SK-N-SH treated with all-trans-retinoic acid at 6 μM for 48 hours (cell line): Measurements from ENCODE around the gene ABCC9.

Experiments used
- CSDC2 ChIP-seq: fragments of 250-450 bp; sonication (Bioruptor Pico); IDR thresholded peaks from 2 replicates; pipeline ENCODE4 v1.5.0; 2020; ENCODE audit warnings: mild to moderate bottlenecking, moderate library complexity
- ISL1 ChIP-seq: fragments of 250-450 bp; sonication (Bioruptor Pico); IDR thresholded peaks from 2 replicates; pipeline ENCODE4 v2.1.2; 2022; ENCODE audit warnings: mild to moderate bottlenecking, moderate library complexity
- PPARA ChIP-seq: fragments of 250-450 bp; sonication (Bioruptor Pico); IDR thresholded peaks from 2 replicates; pipeline ENCODE4 v1.5.0; 2020; ENCODE audit warnings: mild to moderate bottlenecking, borderline replicate concordance
- SNAI2 ChIP-seq: fragments of 250-450 bp; sonication (Bioruptor Pico); IDR thresholded peaks from 2 replicates; pipeline ENCODE4 v1.5.0; 2020; ENCODE audit warnings: mild to moderate bottlenecking, moderate library complexity
- TOX ChIP-seq: fragments of 250-450 bp; sonication (Bioruptor Pico); IDR thresholded peaks from 2 replicates; pipeline ENCODE4 v1.8.0; 2021; ENCODE audit warnings: mild to moderate bottlenecking, moderate library complexity, borderline replicate concordance
- TF ChIP-seq, protein P1 (sequence below): fragments of 250-450 bp; sonication (Bioruptor Pico); IDR thresholded peaks from 2 replicates; pipeline ENCODE4 v1.5.1; 2020; ENCODE audit warnings: low read depth, mild to moderate bottlenecking, moderate library complexity
- TF ChIP-seq, protein P2 (sequence below): fragments of 250-450 bp; sonication (Bioruptor Pico); IDR thresholded peaks from 2 replicates; pipeline ENCODE4 v1.8.0; 2020; ENCODE audit warnings: mild to moderate bottlenecking, moderate library complexity, borderline replicate concordance

DNA sequence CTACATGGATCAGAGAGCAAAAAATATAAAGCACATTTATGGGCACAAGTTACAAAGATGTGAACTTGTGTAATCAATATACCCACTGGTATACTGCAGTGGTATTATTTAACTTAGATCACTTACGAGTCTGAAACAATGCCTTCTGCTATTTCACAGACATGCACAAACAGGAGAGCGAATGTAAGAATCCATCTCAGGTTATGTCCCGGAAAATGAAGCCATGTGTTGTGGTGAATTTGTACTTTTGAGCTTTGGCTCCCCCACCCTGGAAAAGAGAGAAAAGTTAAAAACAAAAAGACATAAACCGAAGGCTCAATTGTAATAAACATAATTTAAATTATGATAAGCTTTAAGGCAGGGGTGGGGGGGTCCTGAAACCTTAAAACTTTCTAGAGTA is 7.6 kb downstream of the ABCC9 start:
- TF ChIP-seq SNAI2 (CRISPR knock-in tag) (no peak), TOX (CRISPR knock-in tag) (no peak), PPARA (CRISPR knock-in tag) (no peak), CSDC2 (no peak), ISL1 (CRISPR knock-in tag) (no peak)
- TF ChIP-seq, protein P1, sequence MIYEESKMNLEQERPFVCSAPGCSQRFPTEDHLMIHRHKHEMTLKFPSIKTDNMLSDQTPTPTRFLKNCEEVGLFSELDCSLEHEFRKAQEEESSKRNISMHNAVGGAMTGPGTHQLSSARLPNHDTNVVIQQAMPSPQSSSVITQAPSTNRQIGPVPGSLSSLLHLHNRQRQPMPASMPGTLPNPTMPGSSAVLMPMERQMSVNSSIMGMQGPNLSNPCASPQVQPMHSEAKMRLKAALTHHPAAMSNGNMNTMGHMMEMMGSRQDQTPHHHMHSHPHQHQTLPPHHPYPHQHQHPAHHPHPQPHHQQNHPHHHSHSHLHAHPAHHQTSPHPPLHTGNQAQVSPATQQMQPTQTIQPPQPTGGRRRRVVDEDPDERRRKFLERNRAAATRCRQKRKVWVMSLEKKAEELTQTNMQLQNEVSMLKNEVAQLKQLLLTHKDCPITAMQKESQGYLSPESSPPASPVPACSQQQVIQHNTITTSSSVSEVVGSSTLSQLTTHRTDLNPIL: no peak
- TF ChIP-seq, protein P2, sequence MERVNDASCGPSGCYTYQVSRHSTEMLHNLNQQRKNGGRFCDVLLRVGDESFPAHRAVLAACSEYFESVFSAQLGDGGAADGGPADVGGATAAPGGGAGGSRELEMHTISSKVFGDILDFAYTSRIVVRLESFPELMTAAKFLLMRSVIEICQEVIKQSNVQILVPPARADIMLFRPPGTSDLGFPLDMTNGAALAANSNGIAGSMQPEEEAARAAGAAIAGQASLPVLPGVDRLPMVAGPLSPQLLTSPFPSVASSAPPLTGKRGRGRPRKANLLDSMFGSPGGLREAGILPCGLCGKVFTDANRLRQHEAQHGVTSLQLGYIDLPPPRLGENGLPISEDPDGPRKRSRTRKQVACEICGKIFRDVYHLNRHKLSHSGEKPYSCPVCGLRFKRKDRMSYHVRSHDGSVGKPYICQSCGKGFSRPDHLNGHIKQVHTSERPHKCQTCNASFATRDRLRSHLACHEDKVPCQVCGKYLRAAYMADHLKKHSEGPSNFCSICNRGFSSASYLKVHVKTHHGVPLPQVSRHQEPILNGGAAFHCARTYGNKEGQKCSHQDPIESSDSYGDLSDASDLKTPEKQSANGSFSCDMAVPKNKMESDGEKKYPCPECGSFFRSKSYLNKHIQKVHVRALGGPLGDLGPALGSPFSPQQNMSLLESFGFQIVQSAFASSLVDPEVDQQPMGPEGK (CRISPR knock-in tag): no peak
